GM10266 (cell line): ENCODE data around the gene WDR45B.

Experiments
- DNase-seq: peaks from one replicate; pipeline ENCODE4 v3.0.0; 2012; ENCODE audit errors: extremely low spot score
- CTCF ChIP-seq: IDR thresholded peaks from 2 replicates; pipeline ENCODE4 v1.5.1; 2012; ENCODE audit warnings: mild to moderate bottlenecking, low read depth; ENCODE audit not compliant: control insufficient read depth, insufficient read depth; ENCODE audit errors: missing control alignments

The WDR45B gene

GRCh38 chr17:82685291-82685690, 37.0 kb upstream of the WDR45B start:
- DNase-seq = no peak
- no peak for TF ChIP-seq CTCF

GRCh38 chr17:82684228-82684841, 36.1 kb upstream of the WDR45B start:
- no peak for DNase-seq
- TF ChIP-seq CTCF = no peak

- no peak for TF ChIP-seq CTCF
- DNase-seq = no peak
Observed at GRCh38 chr17:82683534-82683933, 35.3 kb upstream of the WDR45B start.

GRCh38 chr17:82681547-82681946, 33.3 kb upstream of the WDR45B start:
- TF ChIP-seq CTCF = no peak
- no peak for DNase-seq

GRCh38 chr17:82679586-82680465, 31.6 kb upstream of the WDR45B start:
- DNase-seq = no peak
- no peak for TF ChIP-seq CTCF

- DNase-seq = no peak
- no peak for TF ChIP-seq CTCF
Observed at GRCh38 chr17:82678265-82678891, 30.1 kb upstream of the WDR45B start.

- DNase-seq = no peak
Observed at GRCh38 chr17:82677353-82677925, 29.2 kb upstream of the WDR45B start.

More at GRCh38 chr17:82677353-82677925, 29.2 kb upstream of the WDR45B start:
- no peak for TF ChIP-seq CTCF
